SH-SY5Y (cell line): ENCODE results near the gene ODF4.

Experiments used
- GATA2 ChIP-seq: IDR thresholded peaks from 2 replicates; pipeline ENCODE4 v1.6.1; 2011; ENCODE audit warnings: mild to moderate bottlenecking, low read depth, low read length
- GATA3 ChIP-seq: IDR thresholded peaks from 2 replicates; pipeline ENCODE4 v1.6.1; 2011; ENCODE audit warnings: low read depth, mild to moderate bottlenecking, low read length, moderate library complexity

- no peak for TF ChIP-seq GATA2
- TF ChIP-seq GATA3, result no peak
Measured at GRCh38 chr17:8332128-8332527, 7.5 kb upstream of the ODF4 start.
